Stomach (tissue), 9 donors: Measurements from ENCODE around the gene NARS2. TPM values are rescaled to one million over a fixed set of nuclear protein-coding genes. Genes with fewer than 3 reads are reported as not detected.

Source experiments
- DNase-seq, 2 donors: peaks; one replicate each; pipeline versions ENCODE4 v3.0.0 to v3.0.0-alpha.2; 2013 to 2019
- H3K27ac ChIP-seq, 5 donors: fragments of 200-600 bp in 4 of 5; sonication (generic) in 4 of 5; one replicate each; pipeline ENCODE4 v1.5.1; 2013 to 2019; ENCODE audit warnings: mild to moderate bottlenecking in 1 of 5, moderate library complexity in 1 of 5
- H3K27me3 ChIP-seq, 3 donors: fragments of 200-600 bp; sonication (generic); one replicate each; pipeline ENCODE4 v1.5.1; 2017 to 2019; ENCODE audit warnings: mixed run types in 1 of 3
- H3K36me3 ChIP-seq, 4 donors: fragments of 200-600 bp; sonication (generic); 1 replicate in 3 of 4; 2 replicates in 1 of 4; pipeline ENCODE4 v1.5.1; 2016 to 2019
- H3K4me1 ChIP-seq, 4 donors: fragments of 200-600 bp; sonication (generic); one replicate each; pipeline ENCODE4 v1.5.1; 2016 to 2019
- H3K4me3 ChIP-seq, 4 donors: fragments of 200-600 bp; sonication (generic) in 3 of 4; one replicate each; pipeline ENCODE4 v1.5.1; 2016 to 2019; ENCODE audit warnings: mild to moderate bottlenecking in 1 of 4
- H3K9me3 ChIP-seq, 4 donors: fragments of 200-600 bp; sonication (generic); one replicate each; pipeline ENCODE4 v1.5.1; 2016 to 2019
- EP300 ChIP-seq: sonication (generic); formaldehyde crosslinking; IDR thresholded peaks from one replicate; pipeline ENCODE4 v1.6.1; 2017; ENCODE audit warnings: antibody characterized with exemption
- POLR2A ChIP-seq, 4 donors: fragments of 450-650 bp; IDR thresholded peaks; one replicate each; pipeline ENCODE4 v1.6.1; 2016; ENCODE audit warnings: antibody characterized with exemption in 4 of 4, control low read depth in 2 of 4, mild to moderate bottlenecking in 1 of 4, moderate library complexity in 1 of 4
- POLR2AphosphoS5 ChIP-seq, 3 donors: sonication (generic); formaldehyde crosslinking; IDR thresholded peaks; one replicate each; pipeline ENCODE4 v1.6.1; 2016; ENCODE audit warnings: antibody characterized with exemption in 3 of 3
- WGBS, 5 donors: extraction: QIAGEN DNeasy Blood & Tissue Kit in 3 of 5; methylation state at CpG; one replicate each; pipeline versions ENCODE4 v1.1.5 to v1.1.7; 2013 to 2018; 5-methylcytosine and 5-hydroxymethylcytosine counted together
- intact Hi-C: fragments of 100-400 bp; cut with DNase I; formaldehyde crosslinking; loops from one replicate; pipeline ENCODE4 v1.15.1; 2023; ENCODE audit warnings: low total_unique reads
- polyA plus RNA-seq, 3 donors: library from polyadenylated mRNA; stranded (reverse); fragments of 200-250 nt; gene quantifications; one replicate each; pipeline ENCODE4 v1.2.3, GENCODE V29; 2013
- total RNA-seq, 5 donors: library from RNA; depleted of rRNA; stranded (reverse); fragments of >200 nt; gene quantifications; one replicate each; pipeline versions ENCODE4 v1.1.0 to v1.2.3, GENCODE V29; 2014 to 2016
- TF ChIP-seq, protein P1 (sequence below), 7 experiments: fragments of 450-650 bp in 4 of 7; fragments of 200-600 bp in 3 of 7; sonication (generic) in 3 of 7; IDR thresholded peaks; one replicate each; pipeline ENCODE4 v1.5.1; 2016 to 2019; ENCODE audit warnings: antibody characterized with exemption in 7 of 7, control low read depth in 2 of 7, mild to moderate bottlenecking in 1 of 7
- donor health status: healthy with polysubstance abuse.
- donor health status: Bipolar disorder and iron deficiency.
- donor health status: healthy.

NARS2 gene
- total and polyA plus RNA-seq, 8 donors, result 4.7 to 34.5 (median 14.1) TPM

DNA sequence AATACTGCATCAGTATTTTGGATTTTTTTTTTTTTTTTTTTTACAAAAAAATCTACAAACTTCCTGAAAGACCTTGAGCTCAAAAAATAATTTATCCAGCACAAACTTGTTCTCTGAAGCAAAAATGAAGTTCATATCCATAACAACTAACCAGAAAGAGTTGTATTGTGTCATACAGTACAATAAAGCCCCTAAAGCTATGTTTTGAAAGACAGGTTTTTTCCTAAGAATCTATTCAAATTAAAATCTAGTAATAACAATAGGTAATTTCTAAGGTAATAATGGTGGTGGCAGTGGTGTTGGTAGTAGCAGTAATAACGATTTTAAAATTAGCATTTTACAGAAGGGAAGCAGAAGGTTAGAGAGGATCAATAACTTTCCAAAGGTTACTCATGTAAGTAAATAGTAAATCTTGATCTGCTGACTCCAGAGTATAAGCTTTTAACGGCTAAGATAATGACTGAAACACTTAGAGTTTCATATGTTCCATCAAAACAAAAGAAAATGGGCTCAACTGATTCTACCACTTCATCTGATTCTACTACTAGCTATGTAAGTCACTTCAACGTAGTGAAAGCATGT is 103.7 kb downstream of the NARS2 start:
- no peak for DNase-seq
- H3K4me3 ChIP-seq, result no peak overlapping the region
- no peak for TF ChIP-seq EP300
- TF ChIP-seq, protein P1, sequence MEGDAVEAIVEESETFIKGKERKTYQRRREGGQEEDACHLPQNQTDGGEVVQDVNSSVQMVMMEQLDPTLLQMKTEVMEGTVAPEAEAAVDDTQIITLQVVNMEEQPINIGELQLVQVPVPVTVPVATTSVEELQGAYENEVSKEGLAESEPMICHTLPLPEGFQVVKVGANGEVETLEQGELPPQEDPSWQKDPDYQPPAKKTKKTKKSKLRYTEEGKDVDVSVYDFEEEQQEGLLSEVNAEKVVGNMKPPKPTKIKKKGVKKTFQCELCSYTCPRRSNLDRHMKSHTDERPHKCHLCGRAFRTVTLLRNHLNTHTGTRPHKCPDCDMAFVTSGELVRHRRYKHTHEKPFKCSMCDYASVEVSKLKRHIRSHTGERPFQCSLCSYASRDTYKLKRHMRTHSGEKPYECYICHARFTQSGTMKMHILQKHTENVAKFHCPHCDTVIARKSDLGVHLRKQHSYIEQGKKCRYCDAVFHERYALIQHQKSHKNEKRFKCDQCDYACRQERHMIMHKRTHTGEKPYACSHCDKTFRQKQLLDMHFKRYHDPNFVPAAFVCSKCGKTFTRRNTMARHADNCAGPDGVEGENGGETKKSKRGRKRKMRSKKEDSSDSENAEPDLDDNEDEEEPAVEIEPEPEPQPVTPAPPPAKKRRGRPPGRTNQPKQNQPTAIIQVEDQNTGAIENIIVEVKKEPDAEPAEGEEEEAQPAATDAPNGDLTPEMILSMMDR (IDR thresholded peaks at IDR 0.05), result no peak
- no peak for TF ChIP-seq POLR2A (IDR thresholded peaks at IDR 0.05)
- no peak for TF ChIP-seq POLR2AphosphoS5 (IDR thresholded peaks at IDR 0.05)
- intact Hi-C loops, result no loop called here
- no peaks in the 10 kb centered on the region for H3K27me3 ChIP-seq
- peaks cover 0 to 2% (median under 1%) of the 10 kb centered on the region in 4 donors for H3K36me3 ChIP-seq
- WGBS, 5 donors, result 52 to 74% (median 65%) methylated on average over 3 of the region's 3 CpGs
- no peaks in the 10 kb centered on the region for H3K9me3 ChIP-seq
- H3K27ac ChIP-seq, result no peak overlapping the region
- H3K4me1 ChIP-seq, result peaks cover 0 to 5% (median 1%) of the 10 kb centered on the region in 4 donors

DNA sequence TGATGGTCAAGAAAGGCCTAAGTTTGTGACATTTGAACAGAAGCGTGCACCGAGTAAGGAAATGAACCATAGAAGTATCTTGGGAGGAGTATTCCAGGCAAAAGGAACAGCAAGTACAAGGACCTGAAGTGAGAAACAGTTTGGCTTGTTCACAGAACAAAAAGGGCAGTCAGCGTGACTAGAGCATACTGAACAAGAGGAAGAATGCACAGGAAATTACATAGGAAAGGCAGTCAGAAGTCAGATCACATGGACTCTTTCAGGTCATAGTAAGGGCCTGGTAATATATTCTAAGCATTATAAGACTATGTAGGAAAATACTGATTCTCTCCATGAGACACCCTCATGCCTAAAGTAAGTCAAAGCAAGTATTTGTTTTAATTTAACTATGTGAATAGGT is 104.8 kb downstream of the NARS2 start:
- Histone ChIP-seq H3K4me3 (no peak overlapping the region), H3K27me3 (no peaks in the 10 kb centered on the region), H3K27ac (no peak overlapping the region), H3K4me1 (no peaks in the 10 kb centered on the region), H3K9me3 (no peaks in the 10 kb centered on the region), H3K36me3 (peaks cover 0 to 12% (median 11%) of the 10 kb centered on the region in 4 donors)
- WGBS, 5 donors, result 87 to 96% (median 92%) methylated on average over 3 of the region's 3 CpGs
- DNase-seq, result no peak
- intact Hi-C loops, result no loop called here
- TF ChIP-seq POLR2AphosphoS5 (IDR thresholded peaks at IDR 0.05), result no peak
- no peak for TF ChIP-seq EP300
- TF ChIP-seq POLR2A (IDR thresholded peaks at IDR 0.05), result no peak
- TF ChIP-seq, protein P1 (IDR thresholded peaks at IDR 0.05), result no peak

DNA sequence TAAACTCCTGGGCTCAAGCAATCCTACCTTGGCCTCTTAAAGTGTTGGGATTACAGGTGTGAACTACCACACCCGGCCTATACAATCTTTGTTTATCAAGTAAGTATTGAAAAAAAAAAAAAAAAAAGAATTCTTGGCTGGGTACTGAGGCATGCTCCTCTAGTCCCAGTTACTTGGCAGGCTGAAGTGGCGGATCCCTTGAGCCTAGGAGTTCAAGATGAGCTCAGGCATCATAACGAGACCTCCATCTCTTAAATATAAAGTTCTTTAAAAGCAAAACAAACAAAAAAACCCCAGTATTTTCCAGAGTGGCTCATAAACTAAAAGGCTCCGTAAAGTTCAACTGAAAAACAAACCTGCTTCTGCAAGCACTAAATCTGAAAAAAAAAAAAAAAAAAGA is 106.7 kb downstream of the NARS2 start:
- Histone ChIP-seq H3K4me3 (no peak overlapping the region), H3K36me3 (peaks cover 3 to 27% (median 24%) of the 10 kb centered on the region in 4 donors), H3K27ac (no peak overlapping the region), H3K27me3 (no peaks in the 10 kb centered on the region), H3K4me1 (no peaks in the 10 kb centered on the region), H3K9me3 (no peaks in the 10 kb centered on the region)
- TF ChIP-seq POLR2A (IDR thresholded peaks at IDR 0.05) (no peak), EP300 (no peak), POLR2AphosphoS5 (IDR thresholded peaks at IDR 0.05) (no peak)
- TF ChIP-seq, protein P1 (IDR thresholded peaks at IDR 0.05), result no peak
- 50 to 68% (median 59%) methylated on average over 4 of the region's 4 CpGs for WGBS, 5 donors
- no peak for DNase-seq
- intact Hi-C loops, result no loop called here

DNA sequence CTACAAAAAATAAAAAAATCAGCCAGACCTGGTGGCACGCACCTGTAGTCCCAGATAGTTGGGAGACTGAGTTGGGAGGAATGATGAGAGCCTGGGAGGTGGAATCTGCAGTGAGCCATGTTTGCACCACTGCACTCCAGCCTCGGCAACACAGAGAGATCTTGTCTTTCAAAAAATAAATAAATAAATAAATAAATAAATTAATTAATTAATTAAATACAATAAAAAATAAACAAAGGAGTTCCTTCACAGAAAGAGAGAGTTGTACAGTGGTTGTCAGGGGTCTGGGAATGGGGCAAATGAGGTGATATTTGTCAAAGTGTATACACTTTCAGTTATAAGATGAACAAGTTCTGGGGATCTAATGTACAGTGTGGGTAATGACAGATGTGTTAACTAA is 107.3 kb downstream of the NARS2 start:
- Histone ChIP-seq H3K27me3 (no peaks in the 10 kb centered on the region), H3K4me3 (no peak overlapping the region), H3K4me1 (no peaks in the 10 kb centered on the region), H3K9me3 (no peaks in the 10 kb centered on the region), H3K36me3 (peaks cover 3 to 32% (median 26%) of the 10 kb centered on the region in 4 donors), H3K27ac (no peak overlapping the region)
- intact Hi-C loops, result no loop called here
- TF ChIP-seq, protein P1 (IDR thresholded peaks at IDR 0.05), result no peak
- TF ChIP-seq POLR2AphosphoS5 (IDR thresholded peaks at IDR 0.05) (no peak), POLR2A (IDR thresholded peaks at IDR 0.05) (no peak), EP300 (no peak)
- WGBS, 5 donors, result 85 to 97% (median 90%) methylated on average over 2 of the region's 2 CpGs
- no peak for DNase-seq
